Measurements from ENCODE around the gene ANKRD40CL.
A peak's percentile ranks its signal among the peaks of the same experiment; 100 is the strongest.

Gene ANKRD40CL

DNA sequence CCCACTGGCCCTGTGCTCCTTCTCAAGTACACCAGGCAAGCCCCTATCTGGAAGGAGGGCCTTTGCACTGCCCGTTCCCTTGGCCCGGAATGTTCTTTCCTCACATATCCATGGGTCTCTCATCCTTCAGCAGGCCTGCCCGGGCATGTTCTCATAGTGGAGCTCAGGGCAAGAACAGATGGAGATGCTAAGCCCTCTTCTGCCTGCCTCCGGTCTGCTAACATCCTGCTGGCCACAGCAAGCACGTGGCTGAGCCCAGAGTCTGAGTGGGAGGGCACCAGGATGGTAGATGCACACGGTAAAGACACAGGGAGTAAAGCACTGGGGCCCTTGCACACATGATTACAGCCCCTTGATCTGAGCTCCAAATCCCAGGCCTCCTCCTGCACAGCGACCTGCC, 19.8 kb upstream of the ANKRD40CL start:
- Histone ChIP-seq H3K4me3 (ENCODE audit: low read length) (no peak overlapping the region), H3K36me3 (replicated peaks; ENCODE audit: insufficient read depth, low read length) (no peaks in the 10 kb centered on the region), H4K20me1 (ENCODE audit: insufficient read depth, low read length) (no peaks in the 10 kb centered on the region), H2AFZ (ENCODE audit: low read length) (peak overlapping the region; percentile 12; the same call in 1 of the 2 replicates), H3K27ac (ENCODE audit: low read length) (no peak overlapping the region), H3K27me3 (replicated peaks; ENCODE audit: insufficient read depth, low read length) (no peaks in the 10 kb centered on the region), H3K4me1 (ENCODE audit: low read length) (peaks cover 8% of the 10 kb centered on the region), H3K9ac (ENCODE audit: low read length) (no peak overlapping the region), H3K79me2 (ENCODE audit: low read length) (no peaks in the 10 kb centered on the region), H3K9me3 (replicated peaks; ENCODE audit: insufficient read depth, low read length) (no peaks in the 10 kb centered on the region), H3F3A (ENCODE audit: insufficient read depth, low read length) (no peaks in the 10 kb centered on the region), H3K9me2 (replicated peaks; ENCODE audit: insufficient read depth, low read length) (no peaks in the 10 kb centered on the region), H3K4me2 (ENCODE audit: low read depth, low read length) (no peak overlapping the region)
- TF ChIP-seq EZH2 (optimal IDR thresholded peaks at IDR 0.05; ENCODE audit: low read depth, low read length), result no peak
- TF ChIP-seq, protein P1, sequence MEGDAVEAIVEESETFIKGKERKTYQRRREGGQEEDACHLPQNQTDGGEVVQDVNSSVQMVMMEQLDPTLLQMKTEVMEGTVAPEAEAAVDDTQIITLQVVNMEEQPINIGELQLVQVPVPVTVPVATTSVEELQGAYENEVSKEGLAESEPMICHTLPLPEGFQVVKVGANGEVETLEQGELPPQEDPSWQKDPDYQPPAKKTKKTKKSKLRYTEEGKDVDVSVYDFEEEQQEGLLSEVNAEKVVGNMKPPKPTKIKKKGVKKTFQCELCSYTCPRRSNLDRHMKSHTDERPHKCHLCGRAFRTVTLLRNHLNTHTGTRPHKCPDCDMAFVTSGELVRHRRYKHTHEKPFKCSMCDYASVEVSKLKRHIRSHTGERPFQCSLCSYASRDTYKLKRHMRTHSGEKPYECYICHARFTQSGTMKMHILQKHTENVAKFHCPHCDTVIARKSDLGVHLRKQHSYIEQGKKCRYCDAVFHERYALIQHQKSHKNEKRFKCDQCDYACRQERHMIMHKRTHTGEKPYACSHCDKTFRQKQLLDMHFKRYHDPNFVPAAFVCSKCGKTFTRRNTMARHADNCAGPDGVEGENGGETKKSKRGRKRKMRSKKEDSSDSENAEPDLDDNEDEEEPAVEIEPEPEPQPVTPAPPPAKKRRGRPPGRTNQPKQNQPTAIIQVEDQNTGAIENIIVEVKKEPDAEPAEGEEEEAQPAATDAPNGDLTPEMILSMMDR (IDR thresholded peaks at IDR 0.05; ENCODE audit: low read length), result no peak
- no peak for TF ChIP-seq EZH2phosphoT487 (IDR thresholded peaks at IDR 0.05; ENCODE audit: low read length)
- no peak for DNase-seq

DNA sequence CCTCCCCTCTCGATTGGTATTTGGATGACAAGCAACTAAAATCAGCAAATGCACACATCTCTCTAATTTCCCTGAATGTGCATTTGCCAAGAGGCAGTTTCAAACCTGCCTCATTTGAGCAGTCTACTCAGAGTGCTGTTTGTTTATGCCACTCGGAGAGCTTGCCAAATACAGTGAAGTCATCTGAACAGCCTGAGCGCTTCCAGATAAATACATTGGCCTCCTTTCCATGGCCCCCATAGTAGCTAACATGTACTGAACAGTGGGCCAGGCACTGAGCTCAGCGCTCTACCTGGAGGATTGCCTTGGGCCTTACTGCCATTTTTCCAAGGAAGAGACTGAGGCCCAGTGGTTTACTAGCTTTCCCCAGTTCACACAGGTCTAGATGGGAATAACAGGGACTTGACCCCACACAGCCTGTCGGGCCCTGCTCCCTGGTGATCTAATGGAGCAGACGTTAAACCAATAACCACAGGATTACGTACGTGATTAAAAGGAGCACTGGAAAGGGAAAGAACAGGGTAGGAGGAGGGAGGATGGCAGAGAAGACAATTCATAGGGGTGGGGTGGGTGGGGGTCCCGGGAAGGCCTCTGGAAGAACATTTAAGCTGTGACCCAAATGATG, 18.7 kb upstream of the ANKRD40CL start:
- Histone ChIP-seq H3K9me2 (replicated peaks; ENCODE audit: insufficient read depth, low read length) (no peaks in the 10 kb centered on the region), H3F3A (ENCODE audit: insufficient read depth, low read length) (no peaks in the 10 kb centered on the region), H3K4me1 (ENCODE audit: low read length) (peaks cover 8% of the 10 kb centered on the region), H3K4me3 (ENCODE audit: low read length) (no peak overlapping the region), H3K9ac (ENCODE audit: low read length) (no peak overlapping the region), H3K36me3 (replicated peaks; ENCODE audit: insufficient read depth, low read length) (no peaks in the 10 kb centered on the region), H3K79me2 (ENCODE audit: low read length) (no peaks in the 10 kb centered on the region), H3K4me2 (ENCODE audit: low read depth, low read length) (no peak overlapping the region), H4K20me1 (ENCODE audit: insufficient read depth, low read length) (no peaks in the 10 kb centered on the region), H3K9me3 (replicated peaks; ENCODE audit: insufficient read depth, low read length) (no peaks in the 10 kb centered on the region), H3K27ac (ENCODE audit: low read length) (no peak overlapping the region), H2AFZ (ENCODE audit: low read length) (no peak overlapping the region), H3K27me3 (replicated peaks; ENCODE audit: insufficient read depth, low read length) (no peaks in the 10 kb centered on the region)
- no peak for DNase-seq
- no peak for TF ChIP-seq EZH2phosphoT487 (IDR thresholded peaks at IDR 0.05; ENCODE audit: low read length)

DNA sequence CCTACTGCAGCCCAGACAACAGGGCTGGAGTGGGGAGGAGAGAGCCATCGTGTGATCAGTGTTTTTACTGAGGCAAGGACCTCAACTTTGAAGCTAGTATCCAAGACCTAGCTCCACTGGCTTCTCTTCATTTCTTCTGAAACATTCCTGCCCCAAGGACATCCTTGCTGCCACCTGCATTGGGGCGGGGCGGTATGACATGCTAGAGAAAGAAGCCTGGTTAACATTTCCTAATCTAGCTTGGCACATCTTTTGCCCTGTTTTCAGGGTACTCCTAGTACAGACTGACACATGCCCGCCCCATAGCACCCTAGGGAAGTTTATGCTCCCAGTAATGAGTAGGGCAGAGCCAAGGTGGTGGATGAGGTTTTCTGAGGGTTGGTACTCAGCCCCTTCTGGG, 17.8 kb upstream of the ANKRD40CL start:
- no peak overlapping the region for H3K9ac ChIP-seq (ENCODE audit: low read length)
- no peaks in the 10 kb centered on the region for H3K27me3 ChIP-seq (replicated peaks; ENCODE audit: insufficient read depth, low read length)
- H2AFZ ChIP-seq (ENCODE audit: low read length), result no peak overlapping the region
- H3K4me1 ChIP-seq (ENCODE audit: low read length), result peaks cover 8% of the 10 kb centered on the region
- TF ChIP-seq, protein P1 (IDR thresholded peaks at IDR 0.05; ENCODE audit: low read length), result no peak
- TF ChIP-seq EZH2 (optimal IDR thresholded peaks at IDR 0.05; ENCODE audit: low read depth, low read length) (no peak), EZH2phosphoT487 (IDR thresholded peaks at IDR 0.05; ENCODE audit: low read length) (no peak)
- no peak overlapping the region for H3K27ac ChIP-seq (ENCODE audit: low read length)
- no peak overlapping the region for H3K4me3 ChIP-seq (ENCODE audit: low read length)
- H3K36me3 ChIP-seq (replicated peaks; ENCODE audit: insufficient read depth, low read length), result no peaks in the 10 kb centered on the region
- no peak overlapping the region for H3K4me2 ChIP-seq (ENCODE audit: low read depth, low read length)
- H3F3A ChIP-seq (ENCODE audit: insufficient read depth, low read length), result no peaks in the 10 kb centered on the region
- no peaks in the 10 kb centered on the region for H3K9me3 ChIP-seq (replicated peaks; ENCODE audit: insufficient read depth, low read length)
- no peak for DNase-seq
- no peaks in the 10 kb centered on the region for H3K79me2 ChIP-seq (ENCODE audit: low read length)
- H3K9me2 ChIP-seq (replicated peaks; ENCODE audit: insufficient read depth, low read length), result no peaks in the 10 kb centered on the region
- H4K20me1 ChIP-seq (ENCODE audit: insufficient read depth, low read length), result no peaks in the 10 kb centered on the region

DNA sequence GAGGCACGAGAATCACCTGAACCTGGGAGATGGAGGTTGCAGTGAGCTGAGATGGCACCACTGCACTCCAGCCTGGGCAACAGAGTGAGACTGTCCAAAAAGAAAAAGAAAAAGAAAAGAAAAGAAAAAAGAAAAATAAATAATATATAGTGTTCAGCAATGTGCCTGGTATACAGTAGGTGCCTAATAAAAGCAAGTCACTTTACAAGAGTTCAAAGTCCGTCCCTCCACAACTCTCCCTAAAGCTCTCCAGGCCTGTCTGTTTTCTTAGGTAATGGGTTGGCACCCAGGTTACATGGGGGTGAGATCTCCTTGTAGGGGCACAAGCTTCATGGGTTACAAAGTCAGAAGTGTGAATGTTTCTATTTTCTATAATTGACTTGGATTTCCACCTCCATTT, 16.6 kb upstream of the ANKRD40CL start:
- Histone ChIP-seq H3K79me2 (ENCODE audit: low read length) (no peaks in the 10 kb centered on the region), H3K4me1 (ENCODE audit: low read length) (peaks cover 8% of the 10 kb centered on the region), H3K27me3 (replicated peaks; ENCODE audit: insufficient read depth, low read length) (no peaks in the 10 kb centered on the region), H3K9me3 (replicated peaks; ENCODE audit: insufficient read depth, low read length) (no peaks in the 10 kb centered on the region), H2AFZ (ENCODE audit: low read length) (no peak overlapping the region), H3K4me2 (ENCODE audit: low read depth, low read length) (no peak overlapping the region), H3F3A (ENCODE audit: insufficient read depth, low read length) (no peaks in the 10 kb centered on the region), H4K20me1 (ENCODE audit: insufficient read depth, low read length) (no peaks in the 10 kb centered on the region), H3K9me2 (replicated peaks; ENCODE audit: insufficient read depth, low read length) (no peaks in the 10 kb centered on the region), H3K27ac (ENCODE audit: low read length) (no peak overlapping the region), H3K4me3 (ENCODE audit: low read length) (no peak overlapping the region), H3K36me3 (replicated peaks; ENCODE audit: insufficient read depth, low read length) (no peaks in the 10 kb centered on the region), H3K9ac (ENCODE audit: low read length) (no peak overlapping the region)
- TF ChIP-seq EZH2phosphoT487 (IDR thresholded peaks at IDR 0.05; ENCODE audit: low read length) (no peak), EZH2 (optimal IDR thresholded peaks at IDR 0.05; ENCODE audit: low read depth, low read length) (no peak)
- TF ChIP-seq, protein P1 (IDR thresholded peaks at IDR 0.05; ENCODE audit: low read length), result no peak
- DNase-seq, result no peak
